HepG2 (cell line): Measurements from ENCODE around the gene BEST2. TPM values are rescaled to one million over a fixed set of nuclear protein-coding genes. Genes with fewer than 3 reads are reported as not detected.

ENCODE experiments used
- EEA1 ChIP-seq: sonication (generic); formaldehyde crosslinking; IDR thresholded peaks from 2 replicates; pipeline ENCODE4 v1.5.1; 2020; ENCODE audit warnings: mild to moderate bottlenecking, missing genetic modification reagents, borderline replicate concordance
- FOXK1 ChIP-seq: sonication (generic); formaldehyde crosslinking; IDR thresholded peaks from 2 replicates; pipeline ENCODE4 v1.4.0; 2020; ENCODE audit warnings: low read depth, missing genetic modification reagents, borderline replicate concordance
- MATR3 ChIP-seq: sonication (generic); formaldehyde crosslinking; IDR thresholded peaks from 2 replicates; pipeline ENCODE4 v1.4.0; 2020; ENCODE audit warnings: missing genetic modification reagents
- MIER3 ChIP-seq: IDR thresholded peaks from 2 replicates; pipeline ENCODE4 v1.6.1; 2016; ENCODE audit warnings: missing compliant biosample characterization, borderline replicate concordance
- NFATC3 ChIP-seq: sonication (generic); formaldehyde crosslinking; IDR thresholded peaks from 2 replicates; pipeline ENCODE4 v1.5.1; 2020; ENCODE audit warnings: mild to moderate bottlenecking, missing genetic modification reagents
- NKX3-1 ChIP-seq: sonication (generic); formaldehyde crosslinking; IDR thresholded peaks from 2 replicates; pipeline ENCODE4 v1.5.0; 2020; ENCODE audit warnings: missing genetic modification reagents
- RAD21 ChIP-seq: fragments of 450-650 bp; formaldehyde crosslinking; IDR thresholded peaks from 2 replicates; pipeline ENCODE4 v1.5.0; 2020; ENCODE audit warnings: mild to moderate bottlenecking
- SMC3 ChIP-seq: IDR thresholded peaks from 2 replicates; pipeline ENCODE4 v1.6.1; 2011; ENCODE audit warnings: low read length, improper control_type of control experiment
- TBP ChIP-seq: sonication (generic); formaldehyde crosslinking; IDR thresholded peaks from 2 replicates; pipeline ENCODE4 v1.5.0; 2020; ENCODE audit warnings: missing genetic modification reagents
- ZNF772 ChIP-seq: sonication (generic); formaldehyde crosslinking; IDR thresholded peaks from 2 replicates; pipeline ENCODE4 v1.5.0; 2020; ENCODE audit warnings: mild to moderate bottlenecking, missing genetic modification reagents
- ZNF777 ChIP-seq: sonication (generic); formaldehyde crosslinking; IDR thresholded peaks from 2 replicates; pipeline ENCODE4 v1.4.0; 2020; ENCODE audit warnings: missing genetic modification reagents
- ZNF839 ChIP-seq: sonication (generic); formaldehyde crosslinking; IDR thresholded peaks from 2 replicates; pipeline ENCODE4 v1.4.0; 2020; ENCODE audit warnings: missing genetic modification reagents, mild to moderate bottlenecking, borderline replicate concordance
- ZNF879 ChIP-seq: sonication (generic); formaldehyde crosslinking; IDR thresholded peaks from 2 replicates; pipeline ENCODE4 v1.8.1; 2023; ENCODE audit warnings: missing genetic modification reagents
- ZSCAN12 ChIP-seq: sonication (generic); formaldehyde crosslinking; IDR thresholded peaks from 2 replicates; pipeline ENCODE4 v1.9.0; 2021; ENCODE audit warnings: mild to moderate bottlenecking, missing genetic modification reagents
- ZSCAN9 ChIP-seq: IDR thresholded peaks from 2 replicates; pipeline ENCODE4 v1.6.1; 2016; ENCODE audit warnings: borderline replicate concordance
- ZZZ3 ChIP-seq: sonication (generic); formaldehyde crosslinking; IDR thresholded peaks from 2 replicates; pipeline ENCODE4 v1.4.0; 2020; ENCODE audit warnings: missing genetic modification reagents, mild to moderate bottlenecking, borderline replicate concordance
- polyA plus RNA-seq, 8 experiments: library from polyadenylated mRNA; depleted of rRNA in 3 of 8; stranded (reverse) in 7 of 8; unstranded in 1 of 8; fragments of >200 nt; fragmentation: Illumina TruSeq in 4 of 8; extraction: Trizol in 4 of 8; gene quantifications; 2 replicates each; pipeline versions ENCODE4 v1.2.1 to v1.2.3, GENCODE V29; 2011 to 2016; ENCODE audit warnings: low read depth in 4 of 8, missing spikeins in 1 of 8, mixed read lengths in 1 of 8; ENCODE audit not compliant: insufficient read depth in 1 of 8
- total RNA-seq, 5 experiments: library from RNA; depleted of rRNA; stranded (reverse); fragments of >200 nt; fragmentation: Illumina TruSeq; extraction: Trizol; gene quantifications; 2 replicates each; pipeline ENCODE4 v1.2.3, GENCODE V29; 2016; ENCODE audit warnings: low read depth in 1 of 5
- TF ChIP-seq, protein P1 (sequence below): sonication (generic); formaldehyde crosslinking; IDR thresholded peaks from 2 replicates; pipeline ENCODE4 v1.4.0; 2020; ENCODE audit warnings: mild to moderate bottlenecking, missing genetic modification reagents
- TF ChIP-seq, protein P2 (sequence below): sonication (generic); formaldehyde crosslinking; conservative IDR thresholded peaks from 2 replicates; pipeline ENCODE4 v1.4.0; 2020; ENCODE audit warnings: missing genetic modification reagents
- TF ChIP-seq, protein P3 (sequence below): sonication (generic); formaldehyde crosslinking; IDR thresholded peaks from 2 replicates; pipeline ENCODE4 v1.8.1; 2023; ENCODE audit warnings: missing genetic modification reagents, inconsistent platforms, borderline replicate concordance
- TF ChIP-seq, protein P4 (sequence below): sonication (generic); formaldehyde crosslinking; IDR thresholded peaks from 2 replicates; pipeline ENCODE4 v1.4.0; 2020; ENCODE audit warnings: missing genetic modification reagents
- TF ChIP-seq, protein P5 (sequence below): sonication (generic); formaldehyde crosslinking; IDR thresholded peaks from 2 replicates; pipeline ENCODE4 v1.8.1; 2023; ENCODE audit warnings: mild to moderate bottlenecking, moderate library complexity, missing genetic modification reagents

Gene BEST2
- total and polyA plus RNA-seq, 2 of the 13 experiments (the other 11 are each of a cell fraction or from before 2014, with no cell fraction given), result not detected

DNA sequence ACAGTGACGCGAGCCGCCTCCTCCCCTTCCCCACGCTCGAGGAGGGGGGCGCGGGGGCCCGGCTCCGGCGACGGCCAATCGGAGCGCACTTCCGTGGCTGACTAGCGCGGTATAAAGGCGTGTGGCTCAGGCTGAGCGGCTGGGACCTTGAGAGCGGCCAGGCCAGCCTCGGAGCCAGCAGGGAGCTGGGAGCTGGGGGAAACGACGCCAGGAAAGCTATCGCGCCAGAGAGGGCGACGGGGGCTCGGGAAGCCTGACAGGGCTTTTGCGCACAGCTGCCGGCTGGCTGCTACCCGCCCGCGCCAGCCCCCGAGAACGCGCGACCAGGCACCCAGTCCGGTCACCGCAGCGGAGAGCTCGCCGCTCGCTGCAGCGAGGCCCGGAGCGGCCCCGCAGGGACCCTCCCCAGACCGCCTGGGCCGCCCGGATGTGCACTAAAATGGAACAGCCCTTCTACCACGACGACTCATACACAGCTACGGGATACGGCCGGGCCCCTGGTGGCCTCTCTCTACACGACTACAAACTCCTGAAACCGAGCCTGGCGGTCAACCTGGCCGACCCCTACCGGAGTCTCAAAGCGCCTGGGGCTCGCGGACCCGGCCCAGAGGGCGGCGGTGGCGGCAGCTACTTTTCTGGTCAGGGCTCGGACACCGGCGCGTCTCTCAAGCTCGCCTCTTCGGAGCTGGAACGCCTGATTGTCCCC lies 39.9 kb downstream of the BEST2 start, which contains the start of gene JUNB (continued):
- TF ChIP-seq, protein P1, sequence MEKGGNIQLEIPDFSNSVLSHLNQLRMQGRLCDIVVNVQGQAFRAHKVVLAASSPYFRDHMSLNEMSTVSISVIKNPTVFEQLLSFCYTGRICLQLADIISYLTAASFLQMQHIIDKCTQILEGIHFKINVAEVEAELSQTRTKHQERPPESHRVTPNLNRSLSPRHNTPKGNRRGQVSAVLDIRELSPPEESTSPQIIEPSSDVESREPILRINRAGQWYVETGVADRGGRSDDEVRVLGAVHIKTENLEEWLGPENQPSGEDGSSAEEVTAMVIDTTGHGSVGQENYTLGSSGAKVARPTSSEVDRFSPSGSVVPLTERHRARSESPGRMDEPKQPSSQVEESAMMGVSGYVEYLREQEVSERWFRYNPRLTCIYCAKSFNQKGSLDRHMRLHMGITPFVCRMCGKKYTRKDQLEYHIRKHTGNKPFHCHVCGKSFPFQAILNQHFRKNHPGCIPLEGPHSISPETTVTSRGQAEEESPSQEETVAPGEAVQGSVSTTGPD (CRISPR knock-in tag), result no peak
- TF ChIP-seq ZSCAN12, result no peak; the same call in 1 of the 2 replicates
- TF ChIP-seq NFATC3 (CRISPR knock-in tag), result no peak
- TF ChIP-seq TBP (CRISPR knock-in tag), result no peak
- TF ChIP-seq, protein P2, sequence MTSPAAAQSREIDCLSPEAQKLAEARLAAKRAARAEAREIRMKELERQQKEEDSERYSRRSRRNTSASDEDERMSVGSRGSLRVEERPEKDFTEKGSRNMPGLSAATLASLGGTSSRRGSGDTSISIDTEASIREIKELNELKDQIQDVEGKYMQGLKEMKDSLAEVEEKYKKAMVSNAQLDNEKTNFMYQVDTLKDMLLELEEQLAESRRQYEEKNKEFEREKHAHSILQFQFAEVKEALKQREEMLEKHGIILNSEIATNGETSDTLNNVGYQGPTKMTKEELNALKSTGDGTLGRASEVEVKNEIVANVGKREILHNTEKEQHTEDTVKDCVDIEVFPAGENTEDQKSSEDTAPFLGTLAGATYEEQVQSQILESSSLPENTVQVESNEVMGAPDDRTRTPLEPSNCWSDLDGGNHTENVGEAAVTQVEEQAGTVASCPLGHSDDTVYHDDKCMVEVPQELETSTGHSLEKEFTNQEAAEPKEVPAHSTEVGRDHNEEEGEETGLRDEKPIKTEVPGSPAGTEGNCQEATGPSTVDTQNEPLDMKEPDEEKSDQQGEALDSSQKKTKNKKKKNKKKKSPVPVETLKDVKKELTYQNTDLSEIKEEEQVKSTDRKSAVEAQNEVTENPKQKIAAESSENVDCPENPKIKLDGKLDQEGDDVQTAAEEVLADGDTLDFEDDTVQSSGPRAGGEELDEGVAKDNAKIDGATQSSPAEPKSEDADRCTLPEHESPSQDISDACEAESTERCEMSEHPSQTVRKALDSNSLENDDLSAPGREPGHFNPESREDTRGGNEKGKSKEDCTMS (CRISPR knock-in tag), result no peak; the same call in 1 of the 2 replicates
- TF ChIP-seq FOXK1 (CRISPR knock-in tag), result peak; percentile 99
- TF ChIP-seq ZNF879 (CRISPR knock-in tag), result 0 out of 2 replicates have a peak, but pooled peaks have one; percentile 63
- TF ChIP-seq MATR3 (CRISPR knock-in tag), result no peak
- TF ChIP-seq SMC3, result no peak
- TF ChIP-seq, protein P3, sequence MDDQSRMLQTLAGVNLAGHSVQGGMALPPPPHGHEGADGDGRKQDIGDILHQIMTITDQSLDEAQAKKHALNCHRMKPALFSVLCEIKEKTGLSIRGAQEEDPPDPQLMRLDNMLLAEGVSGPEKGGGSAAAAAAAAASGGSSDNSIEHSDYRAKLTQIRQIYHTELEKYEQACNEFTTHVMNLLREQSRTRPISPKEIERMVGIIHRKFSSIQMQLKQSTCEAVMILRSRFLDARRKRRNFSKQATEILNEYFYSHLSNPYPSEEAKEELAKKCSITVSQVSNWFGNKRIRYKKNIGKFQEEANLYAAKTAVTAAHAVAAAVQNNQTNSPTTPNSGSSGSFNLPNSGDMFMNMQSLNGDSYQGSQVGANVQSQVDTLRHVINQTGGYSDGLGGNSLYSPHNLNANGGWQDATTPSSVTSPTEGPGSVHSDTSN (CRISPR knock-in tag), result no peak
- peak; percentile 79; the same call in 1 of the 2 replicates for TF ChIP-seq MIER3 (CRISPR knock-in tag)
- TF ChIP-seq ZNF777, result peak; percentile 85
- TF ChIP-seq RAD21 (CRISPR knock-in tag), result no peak; the same call in 1 of the 2 replicates
- TF ChIP-seq ZSCAN9 (CRISPR knock-in tag), result peak; percentile 90
- TF ChIP-seq EEA1 (CRISPR knock-in tag), result peak; percentile 48; the same call in 1 of the 2 replicates
- TF ChIP-seq, protein P4, sequence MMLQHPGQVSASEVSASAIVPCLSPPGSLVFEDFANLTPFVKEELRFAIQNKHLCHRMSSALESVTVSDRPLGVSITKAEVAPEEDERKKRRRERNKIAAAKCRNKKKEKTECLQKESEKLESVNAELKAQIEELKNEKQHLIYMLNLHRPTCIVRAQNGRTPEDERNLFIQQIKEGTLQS (CRISPR knock-in tag), result peak; percentile 74; the same call in 1 of the 2 replicates
- TF ChIP-seq, protein P5, sequence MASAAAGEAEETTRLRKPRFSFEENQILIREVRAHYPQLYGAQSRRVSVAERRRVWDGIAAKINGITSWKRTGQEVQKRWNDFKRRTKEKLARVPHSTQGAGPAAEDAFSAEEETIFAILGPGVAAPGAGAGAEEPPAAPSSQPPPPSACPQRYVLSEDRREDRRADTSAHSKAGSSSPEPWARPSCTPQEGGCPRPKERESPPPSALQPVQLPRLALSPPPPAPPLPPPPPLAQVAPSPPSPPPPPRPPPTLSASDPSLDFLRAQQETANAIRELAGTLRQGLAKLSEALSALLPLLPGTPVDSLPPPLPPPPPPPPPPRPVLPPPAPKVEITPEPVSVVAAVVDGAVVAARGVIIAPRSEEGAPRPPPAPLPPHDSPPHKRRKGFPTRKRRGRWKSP (CRISPR knock-in tag), result peak; percentile 87; the same call in 1 of the 2 replicates
- TF ChIP-seq ZNF839, result 0 out of 2 replicates have a peak, but pooled peaks have one; percentile 37
- 0 out of 2 replicates have a peak, but pooled peaks have one; percentile 55 for TF ChIP-seq ZZZ3 (CRISPR knock-in tag)
- TF ChIP-seq ZNF772 (CRISPR knock-in tag), result peak; percentile 95
- no peak for TF ChIP-seq NKX3-1 (CRISPR knock-in tag)
